HG02840 (cell line): Measurements from ENCODE around the gene GPR146.

ENCODE experiments used
- ATAC-seq: cut with Tn5 transposase; IDR thresholded peaks from one replicate; pipeline ENCODE4 v1.9.1; 2021; ENCODE audit warnings: mild to moderate bottlenecking, moderate library complexity, moderate number of reproducible peaks; ENCODE audit not compliant: unreplicated experiment, low FRiP score

Gene GPR146

DNA sequence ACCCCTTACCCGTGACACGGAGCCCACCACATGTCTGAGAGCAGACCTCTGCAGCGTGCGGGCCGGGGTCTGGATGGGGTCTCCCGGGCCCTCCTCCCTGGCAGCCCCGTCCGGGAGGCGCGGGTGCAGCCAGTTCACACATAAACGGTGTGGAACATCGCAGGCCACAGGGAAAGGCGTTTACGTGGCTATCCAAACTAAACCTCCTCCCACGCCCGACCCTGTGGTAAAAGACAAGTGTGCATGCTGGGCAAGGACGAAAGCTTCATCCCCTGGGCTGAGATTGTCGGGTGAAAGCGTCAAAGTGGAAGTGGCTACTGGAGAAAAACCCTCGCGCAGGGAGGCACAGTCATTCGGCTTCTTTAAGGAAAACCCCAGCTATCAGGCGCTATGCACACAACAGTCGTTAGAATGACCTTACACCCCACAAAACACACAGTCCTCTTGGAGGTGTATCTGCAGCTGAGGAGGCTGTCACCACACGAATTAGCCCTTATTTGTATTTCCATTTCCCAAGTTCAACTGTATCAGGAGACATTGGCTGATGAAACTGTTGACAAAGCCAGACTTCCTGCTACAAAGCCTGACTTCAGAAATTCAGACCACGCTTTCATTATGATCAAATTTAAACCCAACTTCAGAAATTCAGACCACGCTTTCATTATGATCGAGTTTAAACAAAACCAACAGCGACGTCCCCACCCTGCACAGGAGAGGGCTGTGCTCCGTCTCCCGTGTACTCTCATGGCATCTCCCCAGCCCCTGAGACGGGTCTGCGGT is 58.9 kb downstream of the GPR146 start:
- no peak for ATAC-seq

DNA sequence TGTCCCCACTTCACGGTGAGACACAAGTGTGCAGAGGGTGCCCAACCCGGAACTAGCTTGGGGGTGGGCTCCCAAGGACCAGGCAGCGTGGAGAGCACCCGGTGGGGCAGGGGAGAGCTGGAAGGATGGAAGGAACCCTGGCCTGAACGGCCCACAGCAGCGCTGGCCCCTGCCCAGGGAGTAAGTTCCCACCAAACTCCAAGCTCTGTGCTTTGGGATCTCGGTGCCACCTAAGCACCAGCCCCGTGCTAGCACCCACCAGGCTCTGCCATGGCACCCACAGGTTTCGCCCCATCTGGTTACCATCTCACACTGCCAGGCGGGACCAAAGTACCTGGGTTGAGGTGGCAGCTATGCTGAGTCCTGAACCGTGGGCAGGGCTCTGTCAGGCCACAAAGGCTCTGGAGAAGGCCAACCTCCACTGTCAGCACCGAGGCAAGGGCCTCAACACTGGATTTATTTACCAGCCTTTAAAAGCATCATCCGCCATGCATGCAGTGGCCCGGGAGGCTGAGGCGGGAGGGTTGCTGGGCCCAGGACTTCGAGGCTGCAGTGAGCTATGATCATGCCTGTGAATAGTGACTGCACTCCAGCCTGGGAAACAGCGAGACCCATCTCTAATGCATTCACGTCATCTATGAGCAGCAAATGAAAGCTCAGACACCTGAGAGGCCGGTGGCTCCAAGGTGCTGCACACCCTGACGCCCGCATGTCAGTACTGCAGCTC is 59.6 kb downstream of the GPR146 start:
- no peak for ATAC-seq

DNA sequence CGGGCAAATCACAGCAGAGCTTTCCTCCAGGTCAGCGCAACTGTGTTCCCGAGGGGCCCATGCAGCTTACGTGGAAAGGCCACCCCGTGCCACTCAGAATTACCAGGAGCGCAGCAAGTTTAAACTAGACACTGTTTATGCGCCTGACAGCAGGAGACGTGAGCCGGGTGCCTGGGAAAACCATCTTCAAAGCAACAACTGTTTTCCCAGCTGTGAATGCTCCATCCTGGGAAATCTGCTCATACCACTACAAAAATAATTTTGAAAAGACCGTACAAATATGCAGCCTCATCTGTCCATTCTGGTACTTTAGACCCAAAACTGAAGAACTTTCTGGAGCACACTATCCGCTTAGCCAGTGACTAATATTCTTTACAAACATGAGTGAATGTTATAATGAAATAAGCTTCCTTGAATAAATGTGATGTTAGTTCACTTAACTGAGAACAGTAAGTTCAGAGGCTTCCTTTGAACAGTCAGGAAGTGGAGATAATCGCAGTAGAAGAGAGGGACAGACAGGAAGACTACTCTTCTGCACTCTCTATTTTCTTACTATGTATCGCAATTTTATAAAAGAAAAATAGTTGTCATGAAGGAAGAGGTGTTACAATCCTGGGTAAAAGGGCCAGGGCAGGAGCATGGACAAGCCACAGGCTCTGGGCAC is 60.3 kb downstream of the GPR146 start:
- ATAC-seq = no peak

DNA sequence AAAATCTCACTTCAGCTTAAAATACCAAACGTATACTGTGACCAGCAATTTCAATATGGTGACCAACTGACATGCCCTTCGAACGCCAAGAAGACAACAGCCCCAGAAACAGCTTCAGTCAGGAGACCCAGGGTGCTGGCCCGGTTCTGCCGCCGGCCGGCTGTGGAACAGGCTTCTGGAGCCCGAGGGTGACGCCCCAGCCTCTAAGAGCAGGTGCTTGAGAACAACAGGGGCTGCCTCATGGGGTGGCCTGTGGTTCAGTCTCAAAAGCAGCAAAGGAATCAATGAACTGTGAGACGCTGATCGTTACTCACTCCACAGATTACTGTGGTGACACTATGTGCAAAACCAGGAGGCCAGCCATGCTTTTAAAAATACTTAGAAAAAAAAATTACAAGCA is 60.8 kb downstream of the GPR146 start:
- no peak for ATAC-seq

DNA sequence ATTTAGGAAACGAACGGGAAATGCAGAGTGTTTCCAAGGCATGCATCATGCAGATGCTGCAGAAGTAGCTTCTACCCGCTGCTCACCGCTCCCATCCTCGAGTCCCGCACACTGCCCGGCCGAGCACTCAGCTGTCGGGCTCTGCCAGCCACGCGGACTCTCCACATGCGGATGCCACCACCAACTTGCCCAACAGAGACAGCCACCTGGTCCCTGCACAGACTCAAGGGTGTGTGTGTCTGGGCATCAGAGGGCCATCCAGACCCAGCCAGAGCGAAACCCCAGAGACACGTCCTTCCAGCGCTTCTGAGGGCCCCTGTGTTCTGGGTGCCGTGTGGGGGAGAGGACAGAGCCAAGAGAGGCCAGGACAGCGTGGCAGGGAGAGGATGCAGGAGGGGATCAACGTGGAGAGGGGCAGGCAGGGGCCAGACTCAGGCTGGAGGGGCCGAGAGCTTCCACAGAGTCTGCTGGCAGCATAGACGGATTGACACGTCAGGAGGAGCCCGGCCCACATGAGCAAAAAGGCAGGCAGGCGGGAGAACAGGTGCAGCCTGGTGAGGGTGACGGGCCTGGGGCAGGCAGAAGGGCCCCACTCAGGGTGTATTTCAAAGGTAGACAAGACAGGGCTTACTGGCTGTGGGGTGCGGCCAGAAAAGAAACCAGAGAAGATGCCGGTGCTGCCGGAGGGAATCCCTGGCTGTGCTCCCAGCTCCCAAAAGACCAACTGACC is 61.9 kb downstream of the GPR146 start:
- ATAC-seq = no peak

DNA sequence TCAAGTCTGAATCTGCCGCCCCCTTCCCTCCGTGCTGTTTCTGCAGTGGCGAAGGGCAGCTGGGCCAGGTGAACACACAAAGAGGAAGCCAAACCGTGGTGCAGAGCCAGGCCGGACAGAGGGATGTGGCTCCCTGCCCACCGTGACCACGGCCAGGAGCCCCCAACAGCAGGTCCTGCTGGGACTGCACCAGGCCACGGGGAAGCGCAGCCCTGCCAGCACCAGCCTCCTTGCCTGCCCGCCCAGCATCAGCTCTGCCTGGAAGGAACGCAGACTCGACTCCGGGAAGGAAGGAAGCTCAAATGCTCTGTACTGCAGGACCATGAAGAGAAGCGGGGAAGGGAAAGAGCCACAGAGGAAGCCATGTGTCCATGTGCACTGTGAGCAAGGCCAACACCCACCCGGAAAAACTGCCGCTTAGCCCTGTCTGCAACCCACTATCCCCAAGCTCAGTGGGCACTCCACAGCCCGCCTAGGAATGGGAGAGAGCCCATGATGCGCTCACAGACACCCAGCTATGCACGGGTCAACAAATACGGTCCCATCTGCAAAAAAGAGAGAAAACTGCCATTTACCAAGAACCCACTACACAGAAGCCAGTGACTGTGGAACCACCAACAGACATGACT is 62.6 kb downstream of the GPR146 start:
- no peak for ATAC-seq

DNA sequence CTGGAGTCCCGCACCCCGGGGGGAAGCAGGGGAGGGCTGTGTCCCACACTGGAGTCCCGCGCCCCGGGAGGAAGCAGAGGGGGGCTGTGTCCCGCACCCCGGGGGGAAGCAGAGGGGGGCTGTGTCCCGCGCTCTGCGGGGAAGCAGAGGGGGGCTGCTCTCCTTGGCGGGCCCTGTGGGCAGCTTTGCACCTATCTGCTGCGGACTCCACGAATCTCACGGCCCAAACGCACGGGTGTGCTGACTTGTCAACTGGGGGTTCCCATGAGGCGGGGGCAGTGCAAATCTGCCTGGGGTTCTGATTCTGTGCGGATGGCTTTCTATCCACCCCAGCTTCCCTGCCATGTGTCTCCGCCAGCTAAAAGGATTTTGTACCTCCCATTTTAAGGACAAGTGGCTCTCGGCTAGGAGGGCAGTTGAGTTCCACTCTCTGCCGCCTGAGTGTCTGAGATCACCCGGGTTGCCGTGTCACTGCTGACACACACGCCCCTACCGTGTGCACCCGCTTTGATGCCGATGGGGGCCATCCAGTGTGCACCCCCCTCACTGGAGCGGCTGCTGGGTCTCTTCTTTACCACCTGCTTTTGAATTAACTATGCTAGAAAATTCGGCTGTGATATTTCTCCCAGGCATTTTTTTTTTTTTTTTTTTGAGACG is 64.0 kb downstream of the GPR146 start:
- no peak for ATAC-seq
